ENCODE results near the gene DDX10. TPM values are rescaled to one million over a fixed set of nuclear protein-coding genes. Genes with fewer than 3 reads are reported as not detected.

DDX10 gene
- total and polyA plus RNA-seq, 9 of the 15 experiments (the other 6 are each of a cell fraction or from before 2014, with no cell fraction given): 33.9 to 94.6 (median 50.7) TPM

DNA sequence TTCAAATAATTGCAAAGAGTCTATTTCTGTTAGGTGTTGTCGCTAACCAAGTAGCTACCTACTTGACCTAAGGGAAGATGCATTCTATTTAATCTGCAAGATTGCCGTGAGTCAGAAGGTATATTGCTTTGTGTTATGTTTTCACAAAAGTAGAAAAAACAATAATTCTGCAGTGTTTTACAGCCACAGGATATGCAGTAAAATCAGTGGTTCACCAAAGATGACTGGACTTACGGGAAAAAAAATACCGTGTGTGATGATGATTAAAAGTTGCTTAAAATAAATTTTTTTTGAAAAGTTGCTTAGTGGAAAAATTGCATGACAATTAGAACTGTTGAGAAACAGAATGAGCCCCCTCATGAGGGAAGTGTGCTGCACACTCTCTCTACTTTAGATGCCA, 209.1 kb downstream of the DDX10 start:
- intact Hi-C loops (cut with micrococcal nuclease): no loop called here
- Histone ChIP-seq H3K9me3 (replicated peaks; ENCODE audit: control insufficient read depth, insufficient read depth, low read depth, low read length) (no peaks in the 10 kb centered on the region), H3K4me3 (no peak overlapping the region), H3K27me3 (ENCODE audit: control insufficient read depth in 2 of 2, insufficient read depth in 2 of 2, low read length in 2 of 2) (no peaks in the 10 kb centered on the region), H3K9ac (ENCODE audit: insufficient read depth in 1 of 2, low read depth in 2 of 2, low read length in 2 of 2) (no peak overlapping the region), H3K36me3 (ENCODE audit: control insufficient read depth, insufficient read depth, low read length) (no peaks in the 10 kb centered on the region), H3K79me2 (ENCODE audit: control insufficient read depth, insufficient read depth, low read length) (no peaks in the 10 kb centered on the region), H4K20me1 (replicated peaks; ENCODE audit: control insufficient read depth, insufficient read depth, low read length) (no peaks in the 10 kb centered on the region), H2AFZ (ENCODE audit: low read depth, low read length) (no peak overlapping the region), H3K4me2 (ENCODE audit: insufficient read depth, low read length) (no peak overlapping the region), H3K9me1 (ENCODE audit: control insufficient read depth, insufficient read depth, low read length) (no peaks in the 10 kb centered on the region), H3K4me1 (replicated peaks in 1 of 2; ENCODE audit: control insufficient read depth in 2 of 2, insufficient read depth in 2 of 2, low read length in 2 of 2) (no peaks in the 10 kb centered on the region), H3K27ac (ENCODE audit: extremely low read depth, low read depth, low read length) (no peak overlapping the region)
- BruUV-seq (replicated peaks): no TSS peak
- POLR2A ChIA-PET: no interaction called here
- FAIRE-seq (no peak), ATAC-seq (no peak), DNase-seq (ENCODE audit: extremely low read depth in 1 of 4, low spot score in 3 of 4) (no peak)
- CTCF ChIA-PET (ENCODE audit: low intra/inter-chr PET ratio): no interaction called here
- WGBS (ENCODE audit: insufficient coverage, low coverage, missing lambda C conversion rate): 94% methylated on average over 4 of the region's 4 CpGs
- in situ Hi-C loops (cut with MboI): no loop called here
- TF ChIP-seq, protein P1, sequence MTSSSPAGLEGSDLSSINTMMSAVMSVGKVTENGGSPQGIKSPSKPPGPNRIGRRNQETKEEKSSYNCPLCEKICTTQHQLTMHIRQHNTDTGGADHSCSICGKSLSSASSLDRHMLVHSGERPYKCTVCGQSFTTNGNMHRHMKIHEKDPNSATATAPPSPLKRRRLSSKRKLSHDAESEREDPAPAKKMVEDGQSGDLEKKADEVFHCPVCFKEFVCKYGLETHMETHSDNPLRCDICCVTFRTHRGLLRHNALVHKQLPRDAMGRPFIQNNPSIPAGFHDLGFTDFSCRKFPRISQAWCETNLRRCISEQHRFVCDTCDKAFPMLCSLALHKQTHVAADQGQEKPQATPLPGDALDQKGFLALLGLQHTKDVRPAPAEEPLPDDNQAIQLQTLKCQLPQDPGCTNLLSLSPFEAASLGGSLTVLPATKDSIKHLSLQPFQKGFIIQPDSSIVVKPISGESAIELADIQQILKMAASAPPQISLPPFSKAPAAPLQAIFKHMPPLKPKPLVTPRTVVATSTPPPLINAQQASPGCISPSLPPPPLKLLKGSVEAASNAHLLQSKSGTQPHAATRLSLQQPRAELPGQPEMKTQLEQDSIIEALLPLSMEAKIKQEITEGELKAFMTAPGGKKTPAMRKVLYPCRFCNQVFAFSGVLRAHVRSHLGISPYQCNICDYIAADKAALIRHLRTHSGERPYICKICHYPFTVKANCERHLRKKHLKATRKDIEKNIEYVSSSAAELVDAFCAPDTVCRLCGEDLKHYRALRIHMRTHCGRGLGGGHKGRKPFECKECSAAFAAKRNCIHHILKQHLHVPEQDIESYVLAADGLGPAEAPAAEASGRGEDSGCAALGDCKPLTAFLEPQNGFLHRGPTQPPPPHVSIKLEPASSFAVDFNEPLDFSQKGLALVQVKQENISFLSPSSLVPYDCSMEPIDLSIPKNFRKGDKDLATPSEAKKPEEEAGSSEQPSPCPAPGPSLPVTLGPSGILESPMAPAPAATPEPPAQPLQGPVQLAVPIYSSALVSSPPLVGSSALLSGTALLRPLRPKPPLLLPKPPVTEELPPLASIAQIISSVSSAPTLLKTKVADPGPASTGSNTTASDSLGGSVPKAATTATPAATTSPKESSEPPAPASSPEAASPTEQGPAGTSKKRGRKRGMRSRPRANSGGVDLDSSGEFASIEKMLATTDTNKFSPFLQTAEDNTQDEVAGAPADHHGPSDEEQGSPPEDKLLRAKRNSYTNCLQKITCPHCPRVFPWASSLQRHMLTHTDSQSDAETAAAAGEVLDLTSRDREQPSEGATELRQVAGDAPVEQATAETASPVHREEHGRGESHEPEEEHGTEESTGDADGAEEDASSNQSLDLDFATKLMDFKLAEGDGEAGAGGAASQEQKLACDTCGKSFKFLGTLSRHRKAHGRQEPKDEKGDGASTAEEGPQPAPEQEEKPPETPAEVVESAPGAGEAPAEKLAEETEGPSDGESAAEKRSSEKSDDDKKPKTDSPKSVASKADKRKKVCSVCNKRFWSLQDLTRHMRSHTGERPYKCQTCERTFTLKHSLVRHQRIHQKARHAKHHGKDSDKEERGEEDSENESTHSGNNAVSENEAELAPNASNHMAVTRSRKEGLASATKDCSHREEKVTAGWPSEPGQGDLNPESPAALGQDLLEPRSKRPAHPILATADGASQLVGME (CRISPR knock-in tag; IDR thresholded peaks at IDR 0.05): no peak
- TF ChIP-seq XRCC3 (IDR thresholded peaks at IDR 0.05) (no peak), DPF2 (IDR thresholded peaks at IDR 0.05) (no peak), CREBBP (IDR thresholded peaks at IDR 0.05; ENCODE audit: low read depth, low read length) (no peak), DDX20 (tag; IDR thresholded peaks at IDR 0.05; ENCODE audit: low read depth) (no peak), PRPF4 (IDR thresholded peaks at IDR 0.05; ENCODE audit: insufficient read depth, low read depth, low read length, poor library complexity, severe bottlenecking) (no peak)
- TF ChIP-seq, protein P2, sequence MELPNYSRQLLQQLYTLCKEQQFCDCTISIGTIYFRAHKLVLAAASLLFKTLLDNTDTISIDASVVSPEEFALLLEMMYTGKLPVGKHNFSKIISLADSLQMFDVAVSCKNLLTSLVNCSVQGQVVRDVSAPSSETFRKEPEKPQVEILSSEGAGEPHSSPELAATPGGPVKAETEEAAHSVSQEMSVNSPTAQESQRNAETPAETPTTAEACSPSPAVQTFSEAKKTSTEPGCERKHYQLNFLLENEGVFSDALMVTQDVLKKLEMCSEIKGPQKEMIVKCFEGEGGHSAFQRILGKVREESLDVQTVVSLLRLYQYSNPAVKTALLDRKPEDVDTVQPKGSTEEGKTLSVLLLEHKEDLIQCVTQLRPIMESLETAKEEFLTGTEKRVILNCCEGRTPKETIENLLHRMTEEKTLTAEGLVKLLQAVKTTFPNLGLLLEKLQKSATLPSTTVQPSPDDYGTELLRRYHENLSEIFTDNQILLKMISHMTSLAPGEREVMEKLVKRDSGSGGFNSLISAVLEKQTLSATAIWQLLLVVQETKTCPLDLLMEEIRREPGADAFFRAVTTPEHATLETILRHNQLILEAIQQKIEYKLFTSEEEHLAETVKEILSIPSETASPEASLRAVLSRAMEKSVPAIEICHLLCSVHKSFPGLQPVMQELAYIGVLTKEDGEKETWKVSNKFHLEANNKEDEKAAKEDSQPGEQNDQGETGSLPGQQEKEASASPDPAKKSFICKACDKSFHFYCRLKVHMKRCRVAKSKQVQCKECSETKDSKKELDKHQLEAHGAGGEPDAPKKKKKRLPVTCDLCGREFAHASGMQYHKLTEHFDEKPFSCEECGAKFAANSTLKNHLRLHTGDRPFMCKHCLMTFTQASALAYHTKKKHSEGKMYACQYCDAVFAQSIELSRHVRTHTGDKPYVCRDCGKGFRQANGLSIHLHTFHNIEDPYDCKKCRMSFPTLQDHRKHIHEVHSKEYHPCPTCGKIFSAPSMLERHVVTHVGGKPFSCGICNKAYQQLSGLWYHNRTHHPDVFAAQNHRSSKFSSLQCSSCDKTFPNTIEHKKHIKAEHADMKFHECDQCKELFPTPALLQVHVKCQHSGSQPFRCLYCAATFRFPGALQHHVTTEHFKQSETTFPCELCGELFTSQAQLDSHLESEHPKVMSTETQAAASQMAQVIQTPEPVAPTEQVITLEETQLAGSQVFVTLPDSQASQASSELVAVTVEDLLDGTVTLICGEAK (IDR thresholded peaks at IDR 0.05): no peak
- TF ChIP-seq, protein P2 (CRISPR knock-in tag; IDR thresholded peaks at IDR 0.05): no peak
